Lower lobe of right lung (tissue), 2 donors: Measurements from ENCODE around the gene UBLCP1. TPM values are rescaled to one million over a fixed set of nuclear protein-coding genes. Genes with fewer than 3 reads are reported as not detected.

Experiments used
- ATAC-seq, 2 donors: fragments of 200-7000 bp; cut with Tn5 transposase; one replicate each; pipeline ENCODE4 v1.9.1; 2020 to 2022; ENCODE audit warnings: mild to moderate bottlenecking in 2 of 2, moderate library complexity in 2 of 2
- DNase-seq: peaks from one replicate; pipeline ENCODE4 v3.0.0-alpha.2; 2020
- H3K27ac ChIP-seq: fragments of 200-600 bp; one replicate; pipeline ENCODE4 v1.8.0; 2022
- H3K27me3 ChIP-seq: fragments of 200-600 bp; one replicate; pipeline ENCODE4 v1.8.0; 2022; ENCODE audit warnings: low read depth
- H3K36me3 ChIP-seq: fragments of 200-600 bp; one replicate; pipeline ENCODE4 v1.8.0; 2022; ENCODE audit warnings: mild to moderate bottlenecking
- H3K4me1 ChIP-seq: fragments of 200-600 bp; one replicate; pipeline ENCODE4 v1.8.0; 2022
- H3K4me3 ChIP-seq: fragments of 200-600 bp; one replicate; pipeline ENCODE4 v1.8.0; 2022; ENCODE audit warnings: mild to moderate bottlenecking
- H3K9me3 ChIP-seq: fragments of 200-600 bp; one replicate; pipeline ENCODE4 v1.8.0; 2022
- intact Hi-C: fragments of 100-400 bp; cut with DNase I; formaldehyde crosslinking; loops from one replicate; pipeline ENCODE4 v1.11.0; 2022
- total RNA-seq: library from RNA; stranded (reverse); fragmentation: NEBNext Ultra II Directional; extraction: Animal tissue kit (Norgen Biotek cat#: 25700); gene quantifications from one replicate; pipeline ENCODE4 v1.2.1, GENCODE V29; 2021
- TF ChIP-seq, protein P1 (sequence below): fragments of 200-600 bp; IDR thresholded peaks from one replicate; pipeline ENCODE4 v1.8.0; 2022; ENCODE audit warnings: antibody characterized with exemption, mild to moderate bottlenecking
- donor health status: DM: no; HTN: yes; CAD: no; lungs with severe emphysema.

The UBLCP1 gene
- total RNA-seq, 1 donor from 2014 or later, result 28.9 TPM

DNA sequence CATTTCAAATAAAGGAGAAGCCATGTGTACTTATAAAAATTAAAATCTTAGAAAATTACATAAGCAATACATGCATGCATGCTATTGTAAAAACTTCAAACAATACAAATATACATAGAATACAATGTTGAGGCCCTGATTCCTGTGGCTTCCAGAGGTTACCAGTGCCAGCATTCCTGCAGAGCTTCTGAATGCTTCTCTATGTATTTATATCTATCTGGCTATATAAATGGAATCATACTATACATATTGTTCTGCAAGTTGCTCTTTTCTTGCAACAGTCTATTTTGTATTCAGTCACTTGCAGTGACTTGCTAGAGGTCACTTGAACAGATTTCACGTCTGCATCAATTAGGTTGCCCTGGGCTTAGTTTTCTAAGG is 70.4 kb downstream of the UBLCP1 start:
- Histone ChIP-seq H3K36me3 (no peaks in the 10 kb centered on the region), H3K27me3 (no peaks in the 10 kb centered on the region), H3K27ac (no peak overlapping the region), H3K4me3 (no peak overlapping the region), H3K4me1 (peaks cover 23% of the 10 kb centered on the region), H3K9me3 (no peaks in the 10 kb centered on the region)
- ATAC-seq, result no peak
- TF ChIP-seq, protein P1, sequence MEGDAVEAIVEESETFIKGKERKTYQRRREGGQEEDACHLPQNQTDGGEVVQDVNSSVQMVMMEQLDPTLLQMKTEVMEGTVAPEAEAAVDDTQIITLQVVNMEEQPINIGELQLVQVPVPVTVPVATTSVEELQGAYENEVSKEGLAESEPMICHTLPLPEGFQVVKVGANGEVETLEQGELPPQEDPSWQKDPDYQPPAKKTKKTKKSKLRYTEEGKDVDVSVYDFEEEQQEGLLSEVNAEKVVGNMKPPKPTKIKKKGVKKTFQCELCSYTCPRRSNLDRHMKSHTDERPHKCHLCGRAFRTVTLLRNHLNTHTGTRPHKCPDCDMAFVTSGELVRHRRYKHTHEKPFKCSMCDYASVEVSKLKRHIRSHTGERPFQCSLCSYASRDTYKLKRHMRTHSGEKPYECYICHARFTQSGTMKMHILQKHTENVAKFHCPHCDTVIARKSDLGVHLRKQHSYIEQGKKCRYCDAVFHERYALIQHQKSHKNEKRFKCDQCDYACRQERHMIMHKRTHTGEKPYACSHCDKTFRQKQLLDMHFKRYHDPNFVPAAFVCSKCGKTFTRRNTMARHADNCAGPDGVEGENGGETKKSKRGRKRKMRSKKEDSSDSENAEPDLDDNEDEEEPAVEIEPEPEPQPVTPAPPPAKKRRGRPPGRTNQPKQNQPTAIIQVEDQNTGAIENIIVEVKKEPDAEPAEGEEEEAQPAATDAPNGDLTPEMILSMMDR, result no peak
- no peak for DNase-seq
- intact Hi-C loops, result no loop called here

Other genes starting within 250 kb of the UBLCP1 start
- 10.6 TPM for gene EBF1, start 163.4 kb upstream of the UBLCP1 start, total RNA-seq
- 221 TPM for gene RNF145, start 53.7 kb upstream of the UBLCP1 start, total RNA-seq
- gene IL12B, start 67.2 kb downstream of the UBLCP1 start, total RNA-seq, result not detected